ENCODE data around the gene ASB18.

GRCh38 chr2:236229186-236229585 lies 35.0 kb downstream of the ASB18 start:
- TF ChIP-seq CTCF (IDR thresholded peaks at IDR 0.05) = no peak
- no peak for TF ChIP-seq POLR2A (IDR thresholded peaks at IDR 0.05)

All from uterus (tissue), 2 donors.